Neural crest cell (in vitro differentiated cells): ENCODE data around the gene SYCP2L. TPM values are rescaled to one million over a fixed set of nuclear protein-coding genes. Genes with fewer than 3 reads are reported as not detected.

Experiments used
- DNase-seq: peaks from one replicate; pipeline ENCODE4 v3.0.0; 2021; ENCODE audit warnings: low read depth, mixed read lengths, low spot score
- H3K27ac Mint-ChIP-seq: one replicate; pipeline ENCODE4 v1.8.0; 2021; ENCODE audit warnings: mild to moderate bottlenecking, mixed read lengths; ENCODE audit not compliant: unreplicated experiment
- H3K27me3 Mint-ChIP-seq: 2 replicates; pipeline ENCODE4 v1.8.0; 2021; ENCODE audit warnings: low read depth, mild to moderate bottlenecking, mixed read lengths
- H3K36me3 Mint-ChIP-seq: 2 replicates; pipeline ENCODE4 v1.8.0; 2021; ENCODE audit warnings: low read depth, mild to moderate bottlenecking, mixed read lengths
- H3K4me1 Mint-ChIP-seq: 2 replicates; pipeline ENCODE4 v1.8.0; 2021; ENCODE audit warnings: mixed read lengths
- H3K4me3 Mint-ChIP-seq: one replicate; pipeline ENCODE4 v1.8.0; 2021; ENCODE audit warnings: mild to moderate bottlenecking, mixed read lengths
- H3K9me3 Mint-ChIP-seq: 2 replicates; pipeline ENCODE4 v1.8.0; 2021; ENCODE audit warnings: mixed read lengths
- CTCF ChIP-seq: fragments of 200-600 bp; sonication (generic); conservative IDR thresholded peaks from 2 replicates; pipeline ENCODE4 v1.5.0; 2021; ENCODE audit warnings: antibody characterized with exemption, mild to moderate bottlenecking
- total RNA-seq: library from RNA; stranded (reverse); gene quantifications from 2 replicates; pipeline ENCODE4 v1.2.1, GENCODE V29; 2021

The SYCP2L gene
- total RNA-seq, 1 donor from 2014 or later = 5.6 TPM

GRCh38 chr6:11023032-11023431 is 136.2 kb downstream of the SYCP2L start:
- no peaks in the 10 kb centered on the region for H3K9me3 Mint-ChIP-seq
- no peaks in the 10 kb centered on the region for H3K27me3 Mint-ChIP-seq
- no peak for DNase-seq
- H3K36me3 Mint-ChIP-seq = no peaks in the 10 kb centered on the region
- no peak for TF ChIP-seq CTCF
- H3K27ac Mint-ChIP-seq = no peak overlapping the region
- H3K4me1 Mint-ChIP-seq = peaks cover 26% of the 10 kb centered on the region
- H3K4me3 Mint-ChIP-seq = no peak overlapping the region

Other genes with a start within 250 kb of the SYCP2L start
- gene C6orf52, start 192.4 kb upstream of the SYCP2L start, total RNA-seq = 5.3 and 8.2 TPM in 2 replicates
- 21.6 and 25.4 TPM in 2 replicates for gene PAK1IP1, start 192.1 kb upstream of the SYCP2L start, total RNA-seq
- 88.3 and 90.5 TPM in 2 replicates for gene TMEM14C, start 164.0 kb upstream of the SYCP2L start, total RNA-seq
- gene TMEM14B, start 139.2 kb upstream of the SYCP2L start, total RNA-seq = 80.8 and 81.5 TPM in 2 replicates
- 0.93 and 1.1 TPM in 2 replicates for gene MAK, start 48.5 kb upstream of the SYCP2L start, total RNA-seq
- gene GCM2, start 5.0 kb upstream of the SYCP2L start, total RNA-seq = not detected in 2 replicates
- gene ELOVL2, start 157.3 kb downstream of the SYCP2L start, total RNA-seq = 12.8 and 13.8 TPM in 2 replicates
- gene SMIM13, start 206.8 kb downstream of the SYCP2L start, total RNA-seq = 12.3 and 13.3 TPM in 2 replicates
- gene ERVFRD-1, start 224.7 kb downstream of the SYCP2L start, total RNA-seq = not detected in 2 replicates